ENCODE data around the gene RGPD3.
"Not testable (repeated sequence)": the region's sequence is repeated elsewhere in the genome, so short reads cannot be mapped to it uniquely, and the experiment has no call there.

Gene RGPD3

GRCh38 chr2:106498549-106498948, 30.3 kb upstream of the RGPD3 start:
- ATAC-seq; H3K36me3 Mint-ChIP-seq; H3K27ac Mint-ChIP-seq; H3K9me3 Mint-ChIP-seq; H3K4me3 Mint-ChIP-seq; DNase-seq (ENCODE audit: low spot score in 2 of 2); H3K4me1 Mint-ChIP-seq: not testable (repeated sequence)

- H3K4me3 Mint-ChIP-seq; H3K36me3 Mint-ChIP-seq; H3K9me3 Mint-ChIP-seq; H3K4me1 Mint-ChIP-seq; H3K27ac Mint-ChIP-seq; ATAC-seq; DNase-seq (ENCODE audit: low spot score in 2 of 2): not testable (repeated sequence)
Measured at GRCh38 chr2:106492913-106493312, 24.7 kb upstream of the RGPD3 start.

GRCh38 chr2:106492399-106492798, 24.2 kb upstream of the RGPD3 start:
- H3K27ac Mint-ChIP-seq; H3K4me1 Mint-ChIP-seq; H3K4me3 Mint-ChIP-seq; H3K36me3 Mint-ChIP-seq; DNase-seq (ENCODE audit: low spot score in 2 of 2); ATAC-seq; H3K9me3 Mint-ChIP-seq: not testable (repeated sequence)

- not testable (repeated sequence) for H3K27ac Mint-ChIP-seq; H3K9me3 Mint-ChIP-seq; H3K4me1 Mint-ChIP-seq; H3K36me3 Mint-ChIP-seq; DNase-seq (ENCODE audit: low spot score in 2 of 2); H3K4me3 Mint-ChIP-seq; ATAC-seq
Measured at GRCh38 chr2:106489701-106490100, 21.5 kb upstream of the RGPD3 start.

GRCh38 chr2:106487386-106488191, 19.4 kb upstream of the RGPD3 start:
- not testable (repeated sequence) for H3K4me1 Mint-ChIP-seq; H3K4me3 Mint-ChIP-seq; DNase-seq (ENCODE audit: low spot score in 2 of 2); H3K9me3 Mint-ChIP-seq; H3K36me3 Mint-ChIP-seq; H3K27ac Mint-ChIP-seq
- ATAC-seq = peak; percentile 14

- DNase-seq (ENCODE audit: low spot score in 2 of 2); H3K27ac Mint-ChIP-seq; H3K4me3 Mint-ChIP-seq; H3K4me1 Mint-ChIP-seq; H3K36me3 Mint-ChIP-seq; H3K9me3 Mint-ChIP-seq: not testable (repeated sequence)
- peak; percentile 42 for ATAC-seq
Measured at GRCh38 chr2:106486551-106487385, 18.6 kb upstream of the RGPD3 start, which contains the start of gene CD8B2. Gene CD8B2, plus strand, starts transcription at chr2:106487364. Its CDS starts 63 bp downstream, at chr2:106487427.

- not testable (repeated sequence) for H3K27ac Mint-ChIP-seq; H3K9me3 Mint-ChIP-seq; H3K36me3 Mint-ChIP-seq; DNase-seq (ENCODE audit: low spot score in 2 of 2); ATAC-seq; H3K4me3 Mint-ChIP-seq; H3K4me1 Mint-ChIP-seq
Measured at GRCh38 chr2:106479563-106479962, 11.3 kb upstream of the RGPD3 start.

GRCh38 chr2:106477647-106478046, 9.4 kb upstream of the RGPD3 start:
- not testable (repeated sequence) for H3K4me1 Mint-ChIP-seq; H3K9me3 Mint-ChIP-seq; DNase-seq (ENCODE audit: low spot score in 2 of 2); H3K27ac Mint-ChIP-seq; H3K4me3 Mint-ChIP-seq; H3K36me3 Mint-ChIP-seq
- ATAC-seq = peak; percentile 97

GRCh38 chr2:106470658-106471057, 2.4 kb upstream of the RGPD3 start:
- not testable (repeated sequence) for H3K27ac Mint-ChIP-seq, H3K4me1 Mint-ChIP-seq, H3K9me3 Mint-ChIP-seq, H3K36me3 Mint-ChIP-seq, H3K4me3 Mint-ChIP-seq
- ATAC-seq = peak; percentile 58
- peak in 1 of 2 donors; percentile 58 for DNase-seq (ENCODE audit: low spot score in 2 of 2)

- not testable (repeated sequence) for H3K4me3 Mint-ChIP-seq; DNase-seq (ENCODE audit: low spot score in 2 of 2); H3K27ac Mint-ChIP-seq; H3K9me3 Mint-ChIP-seq; H3K36me3 Mint-ChIP-seq; ATAC-seq; H3K4me1 Mint-ChIP-seq
Measured at GRCh38 chr2:106467516-106467915, 697 bp downstream of the RGPD3 start.

GRCh38 chr2:106461882-106462281, 6.3 kb downstream of the RGPD3 start:
- H3K4me1 Mint-ChIP-seq; H3K27ac Mint-ChIP-seq; H3K4me3 Mint-ChIP-seq; H3K36me3 Mint-ChIP-seq; ATAC-seq; H3K9me3 Mint-ChIP-seq; DNase-seq (ENCODE audit: low spot score in 2 of 2): not testable (repeated sequence)

- not testable (repeated sequence) for H3K9me3 Mint-ChIP-seq; H3K27ac Mint-ChIP-seq; ATAC-seq; DNase-seq (ENCODE audit: low spot score in 2 of 2); H3K4me3 Mint-ChIP-seq; H3K4me1 Mint-ChIP-seq; H3K36me3 Mint-ChIP-seq
Measured at GRCh38 chr2:106390680-106391079, 77.5 kb downstream of the RGPD3 start.

GRCh38 chr2:106388814-106389410, 79.3 kb downstream of the RGPD3 start:
- ATAC-seq; H3K36me3 Mint-ChIP-seq; H3K4me1 Mint-ChIP-seq; DNase-seq (ENCODE audit: low spot score in 2 of 2); H3K27ac Mint-ChIP-seq; H3K4me3 Mint-ChIP-seq; H3K9me3 Mint-ChIP-seq: not testable (repeated sequence)

GRCh38 chr2:106384548-106384947, 83.7 kb downstream of the RGPD3 start:
- not testable (repeated sequence) for H3K9me3 Mint-ChIP-seq; H3K36me3 Mint-ChIP-seq; H3K4me3 Mint-ChIP-seq; H3K27ac Mint-ChIP-seq; DNase-seq (ENCODE audit: low spot score in 2 of 2); ATAC-seq; H3K4me1 Mint-ChIP-seq

GRCh38 chr2:106381867-106382266, 86.3 kb downstream of the RGPD3 start:
- ATAC-seq; H3K27ac Mint-ChIP-seq; H3K4me1 Mint-ChIP-seq; H3K4me3 Mint-ChIP-seq; DNase-seq (ENCODE audit: low spot score in 2 of 2); H3K9me3 Mint-ChIP-seq; H3K36me3 Mint-ChIP-seq: not testable (repeated sequence)
